K562 (cell line): Measurements from ENCODE around the gene POLR3E. TPM values are rescaled to one million over a fixed set of nuclear protein-coding genes. Genes with fewer than 3 reads are reported as not detected.

Source experiments
- ARID1B ChIP-seq: fragments of 450-650 bp; IDR thresholded peaks from 2 replicates; pipeline ENCODE4 v1.6.1; 2016; ENCODE audit warnings: antibody characterized with exemption, mild to moderate bottlenecking, inconsistent platforms
- E4F1 ChIP-seq: fragments of 250-450 bp; sonication (Bioruptor Pico); IDR thresholded peaks from 2 replicates; pipeline ENCODE4 v1.5.0; 2021; ENCODE audit warnings: mild to moderate bottlenecking, borderline replicate concordance
- GTF2E2 ChIP-seq: fragments of 200-800 bp; sonication (Bioruptor generic); IDR thresholded peaks from 2 replicates; pipeline ENCODE4 v1.6.1; 2016; ENCODE audit warnings: missing genetic modification characterization, missing compliant biosample characterization
- KLF16 ChIP-seq: IDR thresholded peaks from 2 replicates; pipeline ENCODE4 v1.6.1; 2016; ENCODE audit warnings: antibody characterized with exemption
- MAFK ChIP-seq: IDR thresholded peaks from 2 replicates; pipeline ENCODE4 v1.6.1; 2011; ENCODE audit warnings: low read length, improper control_type of control experiment
- SIRT6 ChIP-seq: IDR thresholded peaks from one replicate; pipeline ENCODE4 v1.6.1; 2012; ENCODE audit warnings: low read depth, mild to moderate bottlenecking, control low read depth, inconsistent platforms, low read length, moderate library complexity
- SMAD2 ChIP-seq: fragments of 150-350 bp; IDR thresholded peaks from 2 replicates; pipeline ENCODE4 v1.6.1; 2014; ENCODE audit warnings: low read depth, mild to moderate bottlenecking, low read length
- TAF15 ChIP-seq: fragments of 200-400 bp; formaldehyde crosslinking; IDR thresholded peaks from 2 replicates; pipeline ENCODE4 v1.6.1; 2017; ENCODE audit warnings: mild to moderate bottlenecking, low read depth, low read length, moderate library complexity
- YY1 ChIP-seq, 3 experiments: IDR thresholded peaks; 2 replicates each; pipeline ENCODE4 v1.6.1; 2011; ENCODE audit warnings: low read length in 2 of 3, mild to moderate bottlenecking in 2 of 3, moderate library complexity in 2 of 3, borderline replicate concordance in 1 of 3, control low read depth in 1 of 3, low read depth in 1 of 3; ENCODE audit not compliant: insufficient read depth in 3 of 3, insufficient replicate concordance in 2 of 3, control insufficient read depth in 1 of 3, insufficient read length in 1 of 3; ENCODE audit errors: extremely low read depth in 1 of 3
- ZBTB40 ChIP-seq, 2 experiments: fragments of 450-650 bp in 1 of 2; sonication (generic) in 1 of 2; formaldehyde crosslinking in 1 of 2; IDR thresholded peaks; 2 replicates each; pipeline versions ENCODE4 v1.7.1 to v1.9.0; 2016 to 2022; ENCODE audit warnings: inconsistent platforms in 1 of 2, mild to moderate bottlenecking in 1 of 2, missing genetic modification reagents in 1 of 2
- ZNF584 ChIP-seq: fragments of 200-800 bp; sonication (Bioruptor generic); IDR thresholded peaks from 2 replicates; pipeline ENCODE4 v1.6.1; 2016; ENCODE audit warnings: low read depth, mild to moderate bottlenecking, missing genetic modification characterization, missing compliant biosample characterization
- polyA plus RNA-seq, 8 experiments: library from polyadenylated mRNA; depleted of rRNA in 4 of 8; stranded (reverse) in 5 of 8; unstranded in 3 of 8; fragments of >200 nt; fragmentation: Nextera tagmentation in 2 of 8; fragmentation: Illumina TruSeq in 1 of 8; extraction: Ambion mirVana in 2 of 8; extraction: Trizol in 1 of 8; gene quantifications; 2 replicates each; pipeline versions ENCODE4 v1.2.1 to v1.2.3, GENCODE V29; 2011 to 2014; ENCODE audit warnings: inconsistent platforms in 1 of 8, missing spikeins in 1 of 8
- total RNA-seq, 7 experiments: library from RNA; depleted of rRNA in 6 of 7; stranded (reverse); fragments of >200 nt in 6 of 7; fragmentation: Illumina TruSeq in 2 of 7; extraction: Trizol in 2 of 7; gene quantifications; 2 replicates each; pipeline versions ENCODE4 v1.2.1 to v1.2.3, GENCODE V29; 2011 to 2021; ENCODE audit warnings: low replicate concordance in 1 of 7

POLR3E gene
- total and polyA plus RNA-seq, 9 of the 15 experiments (the other 6 are each of a cell fraction or from before 2014, with no cell fraction given), result 17.7 to 151 (median 82.6) TPM

- no peak for TF ChIP-seq ZBTB40 (IDR thresholded peaks at IDR 0.05)
- TF ChIP-seq ZBTB40 (CRISPR knock-in tag; IDR thresholded peaks at IDR 0.05), result no peak
- no peak for TF ChIP-seq MAFK
- TF ChIP-seq SMAD2, result no peak
- TF ChIP-seq KLF16, result no peak
- TF ChIP-seq E4F1, result no peak
- no peak for TF ChIP-seq SIRT6
- TF ChIP-seq ARID1B, result no peak
- no peak for TF ChIP-seq YY1 (IDR thresholded peaks at IDR 0.05; ENCODE audit: borderline replicate concordance in 1 of 3, control insufficient read depth in 1 of 3, extremely low read depth in 1 of 3, insufficient read depth in 3 of 3, insufficient read length in 1 of 3, insufficient replicate concordance in 2 of 3, low read depth in 1 of 3, low read length in 2 of 3)
- TF ChIP-seq ZNF584 (CRISPR knock-in tag), result no peak
- no peak for TF ChIP-seq TAF15
- no peak for TF ChIP-seq GTF2E2
- TF ChIP-seq, all 486 proteins: peak for 0
These were observed 16.8 kb downstream of the POLR3E start (continued) for GRCh38 chr16:22313876-22314470.
